ENCODE results near the gene TFEB.

DNA sequence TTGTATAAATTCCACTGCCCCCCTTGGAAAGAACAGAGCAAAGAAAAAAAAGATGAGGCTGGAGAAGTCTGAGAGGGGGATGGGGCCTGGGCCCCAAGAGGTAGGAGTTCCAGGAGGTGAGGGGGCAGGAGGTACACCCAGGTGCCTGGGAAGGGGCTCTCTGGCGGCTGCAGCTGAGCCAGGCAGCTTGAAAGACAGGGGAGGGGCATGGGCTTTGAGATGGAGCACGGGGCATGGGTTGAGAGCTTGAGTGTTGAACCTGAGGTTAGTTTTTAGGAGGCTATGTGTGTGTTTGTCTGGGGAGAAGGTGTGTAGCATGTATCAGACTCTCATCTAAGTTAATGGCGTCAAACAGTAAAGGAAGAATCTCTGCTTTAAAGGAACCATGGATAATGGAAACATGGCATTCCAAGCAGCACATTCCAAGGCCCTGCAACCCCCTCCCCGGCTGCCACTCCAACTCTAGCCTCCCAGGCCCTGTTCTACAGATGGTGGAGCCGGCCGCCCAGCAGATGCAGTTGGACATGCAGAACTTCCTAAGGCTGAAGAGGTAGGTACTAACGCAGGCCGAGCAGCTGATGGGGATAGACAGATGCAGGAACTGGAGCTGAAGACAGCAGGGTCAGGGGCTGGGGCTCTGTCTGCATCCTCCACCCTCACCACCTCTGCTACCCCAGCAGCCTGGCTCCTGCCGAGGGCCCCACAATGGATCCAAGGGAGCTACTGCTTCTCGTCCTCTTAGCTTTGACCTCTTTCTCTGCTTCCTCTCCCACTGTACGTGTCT lies 55.0 kb downstream of the TFEB start:
- TF ChIP-seq POLR2A (IDR thresholded peaks at IDR 0.05; ENCODE audit: low read length) = no peak
- no peak for TF ChIP-seq GATA1 (IDR thresholded peaks at IDR 0.05; ENCODE audit: low read depth, low read length)

Data from erythroblast (primary cell).